Ovary (tissue), 10 donors: Measurements from ENCODE around the gene LAS1L. TPM values are rescaled to one million over a fixed set of nuclear protein-coding genes. Genes with fewer than 3 reads are reported as not detected.

Source experiments
- DNase-seq, 5 donors: peaks; one replicate each; pipeline ENCODE4 v3.0.0-alpha.2; 2019 to 2020
- H3K27ac ChIP-seq, 2 donors: fragments of 200-600 bp; one replicate each; pipeline versions ENCODE4 v1.5.1 to v1.8.0; 2019 to 2022
- H3K27me3 ChIP-seq: fragments of 200-600 bp; one replicate; pipeline ENCODE4 v1.8.0; 2022
- H3K36me3 ChIP-seq: fragments of 200-600 bp; sonication (generic); one replicate; pipeline ENCODE4 v1.5.1; 2019
- H3K4me1 ChIP-seq: one replicate; pipeline ENCODE4 v1.8.1; 2013; ENCODE audit warnings: mild to moderate bottlenecking, moderate library complexity; ENCODE audit not compliant: insufficient read depth
- H3K4me3 ChIP-seq: fragments of 200-600 bp; sonication (generic); one replicate; pipeline ENCODE4 v1.5.1; 2017
- H3K9me3 ChIP-seq, 2 donors: fragments of 200-600 bp in 1 of 2; sonication (generic) in 1 of 2; one replicate each; pipeline versions ENCODE4 v1.5.1 to v1.8.1; 2013 to 2019; ENCODE audit warnings: mild to moderate bottlenecking in 1 of 2, moderate library complexity in 1 of 2
- CTCF ChIP-seq, 3 donors: fragments of 450-650 bp in 2 of 3; fragments of 200-600 bp in 1 of 3; IDR thresholded peaks; one replicate each; pipeline versions ENCODE4 v1.5.1 to v1.8.0; 2016 to 2022; ENCODE audit warnings: antibody characterized with exemption in 3 of 3, mild to moderate bottlenecking in 1 of 3
- EP300 ChIP-seq: sonication (generic); formaldehyde crosslinking; IDR thresholded peaks from one replicate; pipeline ENCODE4 v1.6.1; 2017; ENCODE audit warnings: antibody characterized with exemption
- POLR2A ChIP-seq: fragments of 450-650 bp; IDR thresholded peaks from one replicate; pipeline ENCODE4 v1.6.1; 2017; ENCODE audit warnings: antibody characterized with exemption, mild to moderate bottlenecking, moderate library complexity
- WGBS, 3 donors: extraction: QIAGEN DNeasy Blood & Tissue Kit in 1 of 3; methylation state at CpG; one replicate each; pipeline versions ENCODE4 v1.1.5 to v1.1.7; 2013 to 2017; 5-methylcytosine and 5-hydroxymethylcytosine counted together
- intact Hi-C, 4 donors: fragments of 100-400 bp; cut with DNase I; formaldehyde crosslinking; loops; one replicate each; pipeline versions ENCODE4 v1.11.0 to v1.15.1; 2022 to 2023
- long read RNA-seq, 3 donors: library from polyadenylated mRNA in 2 of 3; unstranded in 2 of 3; transcript quantifications; one replicate each; pipeline ENCODE4 v2.0.0 and lab custom pipeline, GENCODE V29; 2021 to 2026
- polyA plus RNA-seq, 2 donors: library from polyadenylated mRNA; stranded (reverse); fragments of 200-250 nt in 1 of 2; fragments of 350-450 nt in 1 of 2; fragmentation: Illumina TruSeq in 1 of 2; extraction: RNeasy Lipid Tissue Mini Kit (QIAGEN cat#74804) in 1 of 2; gene quantifications; one replicate each; pipeline ENCODE4 v1.2.3, GENCODE V29; 2013 to 2014
- total RNA-seq, 7 donors: library from RNA; depleted of rRNA in 2 of 7; stranded (reverse); fragments of >200 nt in 2 of 7; fragmentation: NEBNext Ultra II Directional in 3 of 7; extraction: Animal tissue kit (Norgen Biotek cat#: 25700) in 3 of 7; gene quantifications; one replicate each; pipeline versions ENCODE4 v1.1.0 to v1.2.4, GENCODE V29; 2016 to 2023
- donor health status: DM: no; HTN: no; CAD: no; lungs with moderate emphysema.
- donor health status: DM: no; HTN: no; CAD: no.
- donor health status: Bipolar disorder and iron deficiency.
- donor health status: DM: yes; HTN: yes; CAD: no.
- donor health status: DM: no; HTN: no; CAD: no.
- donor health status: DM: yes; HTN: yes; CAD: no.

Gene LAS1L
- total RNA-seq (10 to 100 TPM; 14.4 to 35.1 (median 32.0) TPM), polyA plus RNA-seq (10 to 100 TPM; 29.7 to 30.9 TPM)
- long read RNA-seq, donor 1, transcript LAS1L-202 (13 exons, 2,386 nt): major isoform, 65 of 293 reads
- long read RNA-seq, donor 1, transcript LAS1L-203 (14 exons, 2,439 nt): minor isoform, 61 of 293 reads
- long read RNA-seq, donor 1, partial matches to known transcripts: 95 of 293 reads
- long read RNA-seq, donor 1, other reads (novel, unspliced or antisense): 72 of 293 reads
- long read RNA-seq, donor 2, transcript LAS1L-203 (14 exons, 2,439 nt): major isoform, 22 of 38 reads
- long read RNA-seq, donor 2, partial matches to known transcripts: 12 of 38 reads
- long read RNA-seq, donor 2, other reads (novel, unspliced or antisense): 0 of 38 reads
- long read RNA-seq, donor 3, transcript LAS1L-202 (13 exons, 2,386 nt): major isoform, 40 of 86 reads
- long read RNA-seq, donor 3, transcript LAS1L-203 (14 exons, 2,439 nt): minor isoform, 20 of 86 reads
- long read RNA-seq, donor 3, partial matches to known transcripts: 7 of 86 reads
- long read RNA-seq, donor 3, other reads (novel, unspliced or antisense): 18 of 86 reads

DNA sequence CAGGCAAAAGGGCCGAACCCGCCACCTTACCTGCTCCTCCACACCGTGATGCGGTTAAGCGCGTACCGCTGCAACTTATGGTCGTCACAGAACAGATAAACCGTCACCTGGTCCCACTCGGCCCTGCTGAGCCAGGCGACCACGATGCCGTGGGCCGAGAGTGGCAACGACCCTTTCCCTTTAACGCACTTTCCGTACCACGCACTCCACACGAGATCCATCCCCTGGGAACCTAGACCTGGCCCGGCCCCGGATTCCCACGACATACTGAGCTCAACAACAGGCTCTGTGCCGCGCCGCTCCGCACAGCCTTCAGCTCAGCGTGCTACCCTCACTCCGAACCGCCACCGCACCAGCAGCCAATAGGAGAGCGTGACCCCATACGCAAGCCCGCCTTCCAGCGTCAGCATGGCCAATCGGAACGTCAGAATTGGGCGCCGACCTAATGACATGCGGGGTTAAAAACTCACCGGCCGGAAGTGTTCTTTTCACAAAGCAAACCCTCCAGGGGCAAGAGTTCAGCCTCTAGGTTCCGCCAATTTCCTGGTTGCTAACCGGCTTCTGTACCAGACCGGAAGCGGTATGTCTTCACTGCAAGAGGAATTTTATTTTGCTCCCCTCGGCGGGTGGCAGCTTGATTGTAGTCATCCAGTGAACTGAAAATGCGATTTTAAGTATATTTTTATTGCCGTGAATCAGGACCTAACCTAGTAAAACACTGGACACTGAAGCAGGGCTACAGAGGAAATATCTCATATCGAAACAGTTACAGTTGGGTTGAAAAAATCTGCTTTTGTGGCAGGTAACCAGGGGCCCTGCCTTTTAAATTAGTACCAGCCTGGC is at the start of gene LAS1L:
Gene LAS1L, minus strand, starts transcription at position 338 of the 843 bp plus-strand sequence. Its CDS starts 72 bp downstream, at position 266.
- no peaks in the 10 kb centered on the region for H3K4me1 ChIP-seq
- no peak for TF ChIP-seq EP300
- peak; percentile 28 for TF ChIP-seq POLR2A
- TF ChIP-seq CTCF (IDR thresholded peaks at IDR 0.05): no peak
- H3K27ac ChIP-seq: peak within 1 kb of the TSS in 1 of 2 donors; percentile 14
- peak; percentile 86 to 92 (median 91) for DNase-seq
- H3K27me3 ChIP-seq: no peaks in the 10 kb centered on the region
- peak within 1 kb of the TSS; percentile 56 for H3K4me3 ChIP-seq
- WGBS, 3 donors: 27 to 41% (median 28%) methylated on average over 50 of the region's 50 CpGs
- H3K9me3 ChIP-seq: no peaks in the 10 kb centered on the region
- no peaks in the 10 kb centered on the region for H3K36me3 ChIP-seq
- intact Hi-C loops: no loop called here

DNA sequence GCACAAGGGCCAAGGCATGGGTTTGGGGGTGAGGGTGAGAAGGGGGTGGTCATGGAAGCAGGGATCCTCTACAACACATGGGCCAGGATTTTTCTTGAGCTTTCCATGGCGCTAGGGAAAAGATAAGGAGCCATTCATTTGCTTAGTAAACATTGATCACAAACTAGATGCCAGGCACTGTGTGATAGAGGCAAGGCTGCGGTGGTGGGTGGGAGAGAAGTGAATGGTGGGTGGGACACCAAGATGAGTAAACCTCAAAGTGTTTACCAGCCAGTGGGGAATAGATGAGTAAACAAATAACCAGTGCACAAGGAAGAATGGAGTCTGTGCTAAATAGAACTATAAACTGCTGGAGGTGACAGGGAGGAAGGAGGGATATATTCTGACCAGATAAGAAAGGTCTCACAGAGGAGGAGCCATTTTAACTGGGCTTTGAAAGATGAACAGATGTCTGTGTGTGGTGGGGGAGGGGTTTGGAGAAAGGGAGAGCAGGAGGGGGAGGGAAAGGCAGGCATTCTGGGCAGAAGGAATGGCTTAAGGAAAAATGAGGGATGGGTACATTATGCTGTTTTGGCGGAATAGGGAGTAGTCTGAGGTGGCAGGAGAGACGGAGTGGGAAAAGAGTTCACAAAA is 48.0 kb upstream of the LAS1L start:
- H3K4me3 ChIP-seq: no peak overlapping the region

GRCh38 chrX:65581661-65582339 is 47.2 kb upstream of the LAS1L start:
- no peaks in the 10 kb centered on the region for H3K4me1 ChIP-seq
- DNase-seq: peak; percentile 38 to 74 (median 58)
- no peak overlapping the region for H3K4me3 ChIP-seq
- 13 to 18% (median 13%) methylated on average over 12 of the region's 12 CpGs for WGBS, 3 donors
- TF ChIP-seq CTCF (IDR thresholded peaks at IDR 0.05) (peak; percentile 32 to 74 (median 69)), EP300 (no peak), POLR2A (no peak)
- no peaks in the 10 kb centered on the region for H3K36me3 ChIP-seq
- intact Hi-C loops: loop anchor here in 3 of 4 donors (2.0 to 5.0 kb wide), 2 partner anchors 405 to 406 kb away; no protein-coding TSS in a partner anchor
- no peak overlapping the region for H3K27ac ChIP-seq
- no peaks in the 10 kb centered on the region for H3K9me3 ChIP-seq
- no peaks in the 10 kb centered on the region for H3K27me3 ChIP-seq

More for the DNA sequence above, 48.0 kb upstream of the LAS1L start:
- intact Hi-C loops: loop anchor here in 1 of 4 donors (5.0 kb wide), 1 partner anchor 405 kb away; no protein-coding TSS in a partner anchor
- H3K36me3 ChIP-seq: no peaks in the 10 kb centered on the region
- 60 to 77% (median 66%) methylated on average over 4 of the region's 4 CpGs for WGBS, 3 donors
- no peak for DNase-seq
- no peak overlapping the region for H3K27ac ChIP-seq
- no peaks in the 10 kb centered on the region for H3K4me1 ChIP-seq
- no peaks in the 10 kb centered on the region for H3K27me3 ChIP-seq
- TF ChIP-seq POLR2A (no peak), CTCF (IDR thresholded peaks at IDR 0.05) (no peak), EP300 (no peak)
- no peaks in the 10 kb centered on the region for H3K9me3 ChIP-seq
